CD4-positive, alpha-beta T cell treated with Interleukin-6 for 4 hours (primary cell): ENCODE measurements around the gene PSORS1C1.

ENCODE experiments used
- DNase-seq: peaks from one replicate; pipeline ENCODE4 v3.0.0-alpha.2; 2020; ENCODE audit warnings: mixed read lengths

The PSORS1C1 gene

DNA sequence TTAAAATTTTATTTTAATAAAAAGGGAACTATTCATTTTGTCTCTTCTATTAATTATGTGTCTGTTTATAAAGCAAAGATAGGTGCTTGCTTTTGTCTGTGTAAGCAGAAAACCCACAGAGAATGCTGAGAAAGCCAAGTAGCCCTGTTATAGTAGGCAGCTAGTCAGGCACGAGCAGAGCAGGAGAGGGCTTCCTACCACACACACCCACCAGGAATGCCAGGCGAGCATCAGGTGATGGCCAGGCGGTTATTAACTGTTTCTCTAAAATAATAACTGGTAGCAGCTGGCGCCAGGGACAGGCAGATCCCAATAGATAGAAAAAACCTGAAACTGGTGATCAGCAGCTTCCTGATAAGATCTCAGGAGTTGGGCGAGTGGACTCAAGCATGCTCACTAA, 17.9 kb upstream of the PSORS1C1 start:
- DNase-seq, result no peak

DNA sequence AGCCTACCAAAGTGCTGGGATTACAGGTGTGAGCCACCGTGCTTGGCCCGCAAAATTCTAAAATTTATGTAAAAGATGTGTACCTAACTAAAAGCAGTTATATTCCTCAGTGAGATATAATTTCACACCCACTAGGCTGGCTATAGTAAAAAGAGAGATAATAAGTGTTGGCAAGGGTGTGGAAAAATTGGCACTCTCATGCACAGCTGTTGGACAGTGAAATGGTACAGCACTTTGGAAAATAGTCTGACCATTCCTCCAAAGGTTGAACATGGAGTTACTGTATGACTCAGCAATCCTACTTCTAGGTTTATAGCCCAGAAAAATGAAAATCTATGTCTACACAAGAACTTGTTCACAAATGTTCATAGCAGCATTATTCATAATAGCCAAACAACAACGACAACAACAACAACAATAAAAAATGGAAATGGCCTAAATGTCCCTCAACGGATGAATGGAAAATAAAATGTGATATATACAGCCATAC, 16.1 kb upstream of the PSORS1C1 start:
- no peak for DNase-seq

DNA sequence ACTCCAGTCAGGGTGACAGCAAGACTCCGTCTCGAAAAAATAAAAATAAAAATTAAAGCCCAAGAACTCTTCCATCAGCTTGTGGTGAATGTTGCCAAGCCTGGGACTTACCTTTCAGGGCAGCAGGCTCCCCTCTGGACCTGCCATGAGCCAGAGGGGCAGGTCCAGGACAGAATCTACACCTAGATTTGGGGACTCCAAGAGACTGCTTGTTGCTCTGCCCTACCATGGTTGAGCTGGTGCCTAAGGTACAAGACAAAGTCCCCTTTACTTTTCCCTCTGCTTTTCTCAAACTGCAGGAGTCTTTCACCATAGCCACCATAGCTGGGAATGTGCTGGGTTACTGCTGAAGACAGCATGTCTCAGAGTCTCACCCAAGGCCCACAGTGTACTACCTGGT, 11.5 kb upstream of the PSORS1C1 start:
- DNase-seq, result no peak

DNA sequence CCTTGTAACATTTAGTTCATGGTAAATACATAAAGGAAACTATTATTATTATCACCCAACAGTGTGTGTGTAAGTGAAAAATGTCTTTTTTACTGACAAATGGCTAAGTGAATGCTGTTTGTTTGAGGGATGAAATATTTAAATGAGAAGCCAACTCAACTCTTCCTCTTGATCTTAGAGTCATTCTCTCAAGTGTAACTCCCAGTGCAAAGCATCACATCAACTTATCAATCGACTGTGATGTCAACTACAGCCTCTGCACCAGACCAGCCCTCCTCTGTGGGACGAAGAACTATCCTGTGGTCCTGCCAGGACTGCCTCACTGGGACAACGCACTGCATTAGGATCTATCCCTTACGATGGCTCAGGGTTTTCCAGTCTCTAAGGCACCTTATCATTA, 7.5 kb upstream of the PSORS1C1 start:
- no peak for DNase-seq

DNA sequence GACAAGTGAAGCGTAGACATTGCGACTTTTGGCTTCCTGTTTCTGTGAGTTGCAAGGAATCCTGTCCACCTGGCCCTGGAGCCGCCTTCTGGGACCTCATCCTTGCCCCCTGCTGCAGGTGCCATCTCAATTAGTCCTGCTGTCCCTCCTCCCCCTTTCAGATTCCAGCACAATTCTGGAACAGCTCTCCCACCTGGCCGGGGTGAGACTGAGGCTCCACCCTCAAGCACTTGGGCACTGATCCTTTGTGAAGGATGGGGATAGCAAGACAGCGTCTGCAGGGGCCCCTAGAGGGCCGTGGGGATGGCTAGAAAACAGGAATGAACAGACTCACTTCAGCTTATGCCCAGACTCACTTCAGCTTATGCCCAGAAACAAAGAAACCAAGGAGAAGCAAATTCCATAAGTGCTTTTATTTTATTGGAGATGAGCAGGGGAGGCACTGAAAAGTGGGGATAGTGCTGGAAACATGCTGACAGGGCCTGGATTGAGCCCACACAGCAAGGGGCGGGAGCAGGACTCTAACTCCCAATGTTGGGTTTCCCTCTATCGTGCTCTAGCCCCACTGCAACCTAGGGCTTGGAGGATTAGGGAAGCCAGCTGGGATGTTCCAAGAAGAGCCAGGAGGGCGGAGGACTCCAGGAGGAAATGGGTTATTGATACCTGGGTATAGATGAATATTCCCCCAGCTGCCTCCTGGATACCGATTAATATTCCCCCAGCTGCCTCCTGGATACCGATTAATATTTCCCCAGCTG, 3.6 kb upstream of the PSORS1C1 start:
- no peak for DNase-seq

DNA sequence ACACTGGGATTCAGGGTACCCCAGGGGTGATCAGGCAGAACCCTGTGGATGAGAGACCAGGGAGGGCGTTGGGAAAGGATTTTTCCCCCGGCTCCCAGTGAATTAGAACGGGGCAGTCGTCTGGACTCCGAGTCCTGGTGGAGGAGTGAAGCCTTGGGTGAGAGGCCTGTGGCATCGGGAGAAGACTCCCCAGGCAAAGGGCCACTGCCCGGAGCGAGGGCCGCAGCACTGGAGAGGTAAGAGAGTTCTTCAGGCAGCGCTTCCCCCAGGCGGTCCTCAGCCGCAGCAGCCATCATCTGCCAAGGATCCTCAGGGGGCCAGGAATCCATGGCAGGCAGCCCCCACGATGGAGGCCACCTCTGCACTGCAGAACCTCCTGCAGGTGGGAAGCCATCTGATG, 2.9 kb upstream of the PSORS1C1 start:
- no peak for DNase-seq

DNA sequence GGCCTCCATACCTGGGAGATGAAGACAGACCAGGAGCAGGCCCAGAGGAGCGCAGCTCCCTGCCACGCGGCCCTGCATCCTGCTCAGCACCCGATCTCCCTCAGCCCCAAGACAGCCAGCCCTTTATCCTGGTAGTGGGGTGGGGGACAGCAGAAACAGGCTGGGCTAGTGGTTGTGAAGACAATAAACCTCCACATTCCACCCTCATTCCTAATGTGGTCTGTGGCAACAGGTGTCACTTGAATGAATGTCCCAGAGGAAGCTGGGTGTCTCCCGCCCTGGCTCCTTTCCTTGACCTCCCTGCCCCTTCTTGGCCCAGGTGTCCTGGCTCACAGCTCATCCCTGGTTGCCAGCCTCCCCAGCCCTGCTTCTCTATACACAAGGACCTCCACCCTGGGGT, 2.1 kb upstream of the PSORS1C1 start, which contains the start of gene C6orf15:
Gene C6orf15 (minus strand): TSS at position 98 of the 400 bp plus-strand sequence. CDS start 20 bp downstream, at position 78.
- DNase-seq, result no peak

DNA sequence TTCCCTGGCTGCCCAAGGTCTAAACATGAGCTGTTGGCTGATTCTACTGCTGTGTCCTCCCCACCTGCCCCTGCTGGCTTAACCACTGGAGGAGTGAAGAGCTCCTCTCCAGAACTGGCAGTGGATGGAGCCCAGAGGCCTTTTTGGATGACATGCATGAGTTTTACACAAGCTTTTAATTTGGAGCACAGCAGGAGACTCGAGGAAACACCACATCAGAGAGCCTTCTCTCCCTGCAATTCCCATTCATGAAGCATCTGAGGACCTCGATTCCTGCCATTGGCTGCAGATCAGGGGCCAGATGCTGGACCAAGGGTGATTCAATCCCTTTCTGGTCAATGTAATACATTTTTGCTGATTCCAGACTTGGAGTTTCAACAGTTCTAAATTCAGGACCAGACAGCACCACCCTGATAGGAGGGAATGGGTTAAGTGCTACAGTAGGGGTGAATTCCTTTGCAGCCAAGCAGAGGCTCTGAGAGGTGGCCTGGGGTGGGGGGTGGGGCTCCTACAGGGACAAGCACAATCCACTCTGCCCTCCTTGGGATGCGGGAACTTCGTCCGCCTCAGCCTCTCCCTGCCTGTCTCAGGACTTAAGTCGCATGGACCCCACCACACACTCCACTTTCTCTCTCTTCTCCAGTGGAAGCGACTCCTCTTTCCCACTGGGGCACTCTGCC, 599 bp upstream of the PSORS1C1 start:
- DNase-seq, result no peak

DNA sequence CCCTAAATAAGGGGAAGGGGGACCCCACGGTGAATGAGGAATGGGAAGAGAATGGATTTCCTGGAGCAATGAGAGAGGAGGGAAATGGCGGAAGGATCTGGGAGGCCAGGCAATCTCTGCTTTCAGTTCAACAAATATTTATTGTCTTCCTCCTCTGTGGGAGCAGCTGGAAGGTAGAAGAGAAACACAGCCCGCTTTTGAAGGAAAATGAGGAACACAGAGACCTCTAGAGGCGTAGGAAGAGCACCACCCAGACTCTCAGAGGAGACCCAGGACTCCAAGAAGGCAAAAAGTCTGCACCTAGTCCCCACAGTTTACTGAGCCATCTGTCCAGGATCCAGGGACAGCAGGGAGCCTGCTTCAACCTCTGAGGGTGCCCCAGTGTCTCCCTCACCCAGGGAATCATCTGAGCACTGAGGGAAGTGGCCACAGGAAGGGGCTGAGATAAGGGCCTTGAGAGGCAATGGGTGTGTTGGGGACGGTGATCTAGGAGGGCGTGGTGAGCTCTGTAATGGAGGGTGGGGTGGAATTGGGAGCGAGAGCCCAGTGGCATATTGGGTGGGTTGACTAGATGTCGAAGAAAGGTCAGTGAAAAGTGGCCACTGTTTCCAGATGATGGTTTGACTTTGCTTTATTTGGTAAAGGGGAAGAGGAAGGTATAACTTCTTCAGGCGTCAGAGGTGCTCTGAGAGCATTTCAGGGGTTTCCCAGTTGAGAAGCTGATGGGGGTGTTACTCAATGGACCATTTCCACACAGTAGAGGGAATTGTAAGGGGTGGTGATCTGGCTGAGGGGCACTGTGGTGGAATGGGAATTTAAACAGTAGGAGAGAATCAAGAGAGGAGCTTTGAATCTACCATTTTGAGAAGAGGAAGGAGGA, 610 bp downstream of the PSORS1C1 start:
- DNase-seq, result no peak

DNA sequence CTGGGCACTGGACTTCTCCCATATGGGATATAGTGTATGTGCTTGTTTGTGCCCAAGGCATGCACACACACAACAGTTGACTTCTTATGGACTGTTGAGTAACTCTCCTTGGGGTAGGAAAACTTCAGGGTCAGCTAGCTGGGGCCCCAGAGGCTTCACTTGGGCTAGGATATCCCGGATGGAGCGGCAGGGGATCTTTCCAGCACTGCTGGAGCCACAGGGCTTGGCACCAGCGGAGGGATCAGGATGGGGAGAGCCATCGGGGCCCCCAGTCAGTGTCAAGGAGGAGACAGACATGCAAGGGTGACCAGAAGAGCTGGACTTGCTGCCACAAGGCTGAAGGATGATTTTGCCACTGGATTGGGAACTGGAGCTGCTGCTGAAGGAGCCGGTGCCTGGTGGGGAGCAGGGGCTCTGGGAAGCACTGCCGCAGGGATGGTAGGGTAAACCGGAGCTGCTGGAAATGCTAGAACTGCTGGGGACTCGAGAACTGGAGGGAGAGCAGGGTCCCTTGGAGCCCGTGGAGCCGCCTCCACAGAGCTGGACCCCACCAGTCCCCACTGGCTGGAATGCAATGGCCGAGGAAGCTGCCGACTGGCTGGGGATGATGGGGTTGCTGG, 1.5 kb downstream of the PSORS1C1 start:
- no peak for DNase-seq

DNA sequence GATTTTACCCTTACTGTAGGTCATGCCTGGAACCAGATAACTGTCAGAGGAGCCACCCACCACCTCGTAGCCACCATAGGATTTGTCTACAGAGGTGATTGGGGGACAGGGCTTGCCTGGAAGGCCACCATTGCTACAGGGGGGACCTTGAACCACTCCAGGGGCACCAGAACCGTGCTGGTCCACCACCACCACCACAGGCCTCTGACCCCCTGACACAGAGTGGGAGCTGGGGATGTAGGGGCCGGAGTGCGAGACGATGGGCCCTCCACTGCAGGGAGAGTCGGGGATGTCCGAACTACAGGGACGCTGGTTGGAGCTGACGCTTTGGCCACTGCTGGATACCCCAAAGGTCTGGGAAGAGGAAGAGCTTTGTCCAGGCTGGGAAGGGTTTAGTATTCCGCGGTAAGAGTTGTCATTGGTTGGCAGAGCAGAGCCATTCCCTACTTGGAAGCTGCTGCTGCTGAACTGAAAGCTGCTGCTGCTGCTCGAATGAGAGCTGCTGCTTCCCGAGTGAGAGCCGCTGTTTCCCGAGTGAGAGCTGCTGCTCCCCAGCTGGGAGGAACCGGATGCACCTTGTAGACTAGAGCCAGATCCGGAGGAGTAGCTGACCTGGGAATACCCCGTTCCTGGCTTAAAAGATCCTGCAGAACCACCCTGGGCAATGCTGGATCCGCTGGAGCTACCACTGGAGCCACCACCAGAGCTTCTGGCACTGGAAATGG, 2.2 kb downstream of the PSORS1C1 start:
- DNase-seq, result no peak

DNA sequence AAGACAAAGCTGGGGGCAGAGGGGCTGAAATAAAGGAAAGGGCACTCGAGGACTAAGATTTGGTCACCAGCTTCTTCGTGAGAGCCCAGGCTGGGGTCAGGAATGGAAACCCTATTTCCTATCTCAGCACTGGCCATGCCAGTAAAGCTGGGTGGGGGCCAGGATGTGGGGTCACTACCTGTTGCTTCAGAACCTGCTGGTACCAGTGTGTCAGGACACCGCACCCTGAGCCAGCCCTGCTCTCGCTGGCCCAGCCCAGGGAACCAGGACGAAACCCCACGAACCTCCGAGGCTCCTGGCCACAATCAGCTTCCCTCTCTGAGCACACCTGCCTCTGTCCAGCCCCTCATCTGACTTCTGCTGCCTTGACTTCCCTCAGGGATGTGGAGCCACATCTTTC, 3.6 kb downstream of the PSORS1C1 start:
- DNase-seq, result no peak

DNA sequence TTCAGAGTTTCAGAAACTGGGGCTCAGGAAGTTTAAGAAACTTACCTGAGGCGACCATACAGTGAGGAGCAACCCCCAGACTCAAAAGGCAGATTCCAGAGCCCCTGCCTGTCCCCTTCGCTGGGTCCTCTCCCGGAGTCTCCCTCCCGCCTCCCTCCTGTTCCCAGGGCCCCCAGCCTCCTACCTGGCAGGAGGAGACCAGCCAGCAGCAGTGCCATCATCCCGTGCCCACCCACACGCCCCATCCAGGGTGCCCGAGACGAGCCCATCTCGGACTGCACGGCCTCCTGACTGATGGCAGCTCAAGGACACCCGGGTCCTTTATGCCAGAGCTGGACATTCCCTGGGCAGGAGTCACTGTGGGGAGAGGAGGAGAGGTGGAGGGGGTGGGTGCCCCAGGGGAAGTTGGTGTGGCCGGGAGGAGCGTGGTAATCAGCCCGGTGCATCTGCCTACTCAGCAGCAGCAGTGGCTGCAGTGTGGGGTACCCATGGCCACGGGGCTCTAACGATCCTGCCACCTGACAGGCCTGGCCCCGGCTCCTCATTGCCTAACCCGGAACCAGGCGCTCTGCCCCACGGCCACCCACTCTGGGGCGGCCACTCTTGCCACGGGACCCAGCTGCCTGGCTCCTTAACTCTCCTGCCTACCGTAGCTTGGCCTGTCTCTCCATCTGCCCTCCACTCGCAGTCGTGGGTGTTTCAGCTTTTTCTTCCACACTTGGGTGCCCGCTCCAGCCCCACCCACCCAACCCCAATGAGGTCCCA, 5.7 kb downstream of the PSORS1C1 start, which contains the start of gene CDSN:
Gene CDSN (minus strand): TSS at position 296 of the 765 bp plus-strand sequence. CDS start 27 bp downstream, at position 269.
- no peak for DNase-seq

DNA sequence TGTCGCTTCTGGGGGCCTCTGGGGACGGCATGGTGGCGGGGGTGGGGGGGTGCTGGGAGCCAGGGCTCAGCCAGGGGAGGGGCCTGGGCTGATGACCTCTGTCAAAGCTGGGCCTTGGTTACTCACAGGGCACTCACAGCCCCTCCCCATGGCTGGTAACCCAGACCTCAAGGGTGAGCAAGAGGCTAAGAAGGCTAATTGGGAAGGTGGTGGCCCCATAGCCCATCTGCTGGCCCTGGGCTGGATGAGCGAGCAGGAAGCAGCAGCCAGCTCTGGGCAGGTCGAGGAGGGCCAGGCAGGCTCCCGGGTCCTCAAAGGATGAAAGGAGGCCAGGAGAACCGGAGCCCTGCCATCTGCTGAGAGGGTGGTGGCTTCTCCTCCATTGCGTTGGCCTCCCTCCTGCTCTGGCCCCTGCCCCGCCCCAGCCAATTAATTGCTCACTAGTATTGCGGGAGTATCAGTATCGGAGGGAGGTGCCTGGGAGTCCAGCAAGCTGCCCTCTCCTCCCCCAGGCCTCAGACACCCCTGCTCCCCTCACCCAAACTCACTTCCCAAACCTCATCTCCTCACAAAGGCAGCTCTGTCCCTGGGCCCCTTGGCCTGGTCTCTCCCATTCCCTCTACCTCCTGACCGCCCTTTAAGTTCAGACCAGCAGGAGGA, 6.7 kb downstream of the PSORS1C1 start:
- no peak for DNase-seq

DNA sequence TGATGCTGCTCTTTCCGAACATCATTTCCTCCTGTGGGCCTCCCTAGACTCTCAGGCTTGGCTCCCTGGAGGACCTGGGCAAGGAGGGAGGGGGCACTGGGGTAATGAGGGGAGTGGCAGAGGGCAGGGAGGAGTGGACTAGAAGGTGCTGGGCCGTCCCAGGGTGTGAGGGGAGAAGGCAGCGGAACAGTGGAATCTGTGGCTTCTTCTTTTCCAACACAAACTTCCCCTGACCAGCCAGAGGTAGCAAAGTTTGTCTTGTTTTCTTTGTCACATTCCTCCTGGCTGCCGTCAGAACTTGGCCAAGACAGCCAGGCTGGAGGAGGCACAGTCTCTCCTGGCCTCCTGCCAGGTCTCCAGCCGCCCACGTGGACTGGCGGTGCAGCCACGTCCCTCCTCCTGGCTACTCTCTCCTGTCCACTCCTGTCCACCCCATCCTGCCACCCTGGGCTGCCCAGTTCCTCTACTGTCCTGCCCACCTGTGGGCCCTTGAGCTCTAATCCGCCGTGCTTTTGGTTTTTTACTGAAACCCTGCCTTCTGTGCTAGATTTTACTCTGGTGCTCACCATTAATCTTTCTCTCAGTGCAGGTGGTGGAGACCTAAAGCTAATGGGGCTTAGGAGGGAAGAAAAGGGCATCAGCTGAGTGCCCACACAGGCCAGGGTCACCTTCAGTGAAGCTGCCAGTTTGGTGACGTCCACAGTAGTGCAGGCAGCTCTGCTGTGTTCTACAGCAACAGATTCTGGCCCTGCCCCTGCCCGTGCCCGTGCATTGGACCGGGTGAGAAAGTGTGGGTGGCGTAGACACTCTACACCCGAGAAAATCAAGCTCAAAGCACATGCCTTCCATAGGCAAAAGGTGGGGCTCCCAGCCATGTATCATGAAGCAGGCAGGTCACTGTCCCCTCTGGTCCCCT, 8.4 kb downstream of the PSORS1C1 start:
- DNase-seq, result no peak

DNA sequence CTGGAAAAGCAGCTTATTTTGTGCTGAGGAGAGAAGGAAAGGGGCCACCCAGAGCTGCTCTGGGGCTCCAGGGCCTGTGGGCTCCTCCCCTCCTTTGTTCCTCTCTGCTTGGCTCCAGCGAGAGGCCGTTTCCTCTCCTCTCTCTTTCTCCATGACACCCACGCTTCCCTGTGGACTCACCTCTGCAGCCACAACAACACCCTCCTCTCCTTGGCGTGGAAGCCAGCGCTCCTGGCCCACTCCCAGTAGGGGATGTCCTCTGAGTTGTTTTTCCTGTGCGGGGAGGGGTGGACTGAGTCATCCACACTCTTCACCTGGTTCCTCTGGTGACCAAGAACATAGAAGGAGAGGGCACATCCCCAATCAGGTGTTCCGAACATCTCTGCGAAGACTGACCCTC, 10.6 kb downstream of the PSORS1C1 start:
- DNase-seq, result no peak

DNA sequence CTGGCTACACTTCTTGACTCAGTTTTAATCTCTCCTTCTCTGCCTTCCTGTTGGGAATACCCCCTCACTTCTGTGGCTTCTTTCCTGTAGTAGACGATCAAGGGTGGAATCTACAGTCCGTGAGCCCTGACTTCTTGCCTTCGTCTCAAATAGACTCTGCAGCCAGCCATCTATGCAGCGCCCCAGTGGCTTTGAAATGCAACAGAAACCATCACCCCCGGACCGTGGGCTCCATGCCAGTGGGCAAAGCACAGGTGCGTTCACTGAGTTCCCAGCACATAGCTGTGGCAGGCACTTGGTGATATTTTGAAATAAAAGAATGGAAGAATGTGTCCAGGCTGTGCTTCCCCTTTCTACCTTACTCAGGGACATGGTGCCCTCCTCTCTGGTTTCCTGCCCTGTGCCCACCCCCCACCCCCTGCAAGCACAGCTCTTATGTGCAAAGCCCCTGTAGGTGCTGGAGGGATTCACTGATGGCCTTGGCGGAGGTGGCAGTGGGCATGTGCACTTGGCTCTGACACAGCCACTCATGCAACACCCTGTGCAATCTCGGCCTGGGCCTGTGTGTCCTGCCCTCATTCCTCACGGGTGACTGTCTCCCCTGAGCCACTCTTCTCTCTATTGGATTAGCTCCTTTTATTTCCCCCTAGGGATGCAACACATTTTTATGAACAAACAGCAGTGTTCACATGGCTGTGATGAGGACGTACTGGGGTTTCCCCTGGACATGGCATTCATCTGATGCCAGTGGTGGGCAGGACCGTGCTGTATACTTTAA, 11.2 kb downstream of the PSORS1C1 start:
- no peak for DNase-seq

DNA sequence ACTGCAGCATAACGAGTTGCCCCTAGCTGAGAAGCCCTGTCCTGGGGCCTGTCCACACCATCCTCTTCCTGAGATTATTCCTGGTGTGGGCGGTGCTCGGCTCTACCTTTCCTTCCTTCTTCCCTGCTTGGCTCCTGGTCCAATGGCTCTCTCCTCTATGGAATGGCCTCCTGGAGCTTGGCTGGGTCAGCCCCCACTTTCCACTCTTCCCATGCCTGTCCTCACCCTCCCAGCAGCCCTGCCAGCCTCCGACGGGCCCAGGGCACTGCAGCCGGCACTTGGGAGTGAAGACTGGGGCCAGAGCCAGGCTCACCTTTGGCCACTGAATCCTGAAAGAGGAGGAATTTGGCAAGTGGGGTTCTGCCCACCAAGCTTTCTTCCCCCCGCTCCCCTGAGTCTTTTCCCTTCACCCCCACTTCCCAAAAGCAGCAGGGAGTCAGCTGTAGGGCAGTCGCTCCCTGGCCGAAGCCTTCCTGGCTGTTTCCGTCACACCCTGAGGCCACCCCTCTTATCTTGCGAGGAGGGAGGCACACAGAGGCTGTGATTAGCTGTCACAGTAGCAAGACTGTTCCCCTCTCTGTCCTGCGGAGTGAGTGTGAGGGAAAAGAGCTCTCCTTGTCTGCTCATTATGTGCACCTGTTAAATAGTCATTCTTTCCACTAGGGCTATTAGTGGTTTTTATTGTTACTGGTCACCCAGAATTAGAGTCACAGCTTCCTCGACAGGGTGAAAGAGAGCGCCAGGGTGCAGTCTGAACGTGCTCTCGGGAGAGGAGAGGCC, 12.0 kb downstream of the PSORS1C1 start:
- no peak for DNase-seq
